Dendritic cell treated with granulocyte-macrophage colony-stimulating factor and Interleukin-4, amounts not matched to agents 40 ng/mL and 50 ng/mL, for 4 days (primary cell): ENCODE measurements around the gene SUPT6H.
"Not testable (repeated sequence)": the region's sequence is repeated elsewhere in the genome, so short reads cannot be mapped to it uniquely, and the experiment has no call there.

Experiments
- H3K27ac Mint-ChIP-seq: one replicate; pipeline ENCODE4 v1.8.0; 2022; ENCODE audit warnings: mild to moderate bottlenecking, mixed read lengths
- H3K27me3 Mint-ChIP-seq: one replicate; pipeline ENCODE4 v1.8.0; 2022; ENCODE audit warnings: mild to moderate bottlenecking, mixed read lengths
- H3K36me3 Mint-ChIP-seq: one replicate; pipeline ENCODE4 v1.8.0; 2022; ENCODE audit warnings: low read depth, mixed read lengths
- H3K4me1 Mint-ChIP-seq: one replicate; pipeline ENCODE4 v1.8.0; 2022; ENCODE audit warnings: low read depth, mixed read lengths
- H3K4me3 Mint-ChIP-seq: one replicate; pipeline ENCODE4 v1.8.0; 2022; ENCODE audit warnings: mild to moderate bottlenecking, moderate library complexity, mixed read lengths
- H3K9me3 Mint-ChIP-seq: one replicate; pipeline ENCODE4 v1.8.0; 2022; ENCODE audit warnings: mixed read lengths
- intact Hi-C: fragments of 100-400 bp; cut with micrococcal nuclease; formaldehyde crosslinking; loops from one replicate; pipeline ENCODE4 v1.15.0; 2022

The SUPT6H gene

DNA sequence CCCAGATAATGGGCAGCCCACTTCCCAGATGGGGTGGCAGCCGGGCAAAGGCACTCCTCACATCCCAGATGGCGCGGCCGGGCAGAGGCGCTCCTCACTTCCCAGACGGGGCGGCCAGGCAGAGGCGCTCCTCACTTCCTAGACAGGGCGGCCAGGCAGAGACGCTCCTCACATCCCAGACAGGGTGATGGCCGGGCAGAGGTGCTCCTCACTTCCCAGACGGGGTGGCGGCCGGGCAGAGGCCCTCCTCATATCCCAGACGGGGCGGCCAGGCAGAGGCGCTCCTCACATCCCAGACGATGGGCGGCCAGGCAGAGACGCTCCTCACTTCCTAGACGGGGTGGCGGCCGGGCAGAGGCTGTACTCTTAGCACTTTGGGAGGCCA lies 2.5 kb upstream of the SUPT6H start:
- H3K27ac Mint-ChIP-seq, intact Hi-C loops, H3K4me3 Mint-ChIP-seq, H3K9me3 Mint-ChIP-seq, H3K27me3 Mint-ChIP-seq: not testable (repeated sequence)
- Mint-ChIP-seq H3K4me1 (peaks cover 49% of the 10 kb centered on the region), H3K36me3 (peaks cover 75% of the 10 kb centered on the region)

DNA sequence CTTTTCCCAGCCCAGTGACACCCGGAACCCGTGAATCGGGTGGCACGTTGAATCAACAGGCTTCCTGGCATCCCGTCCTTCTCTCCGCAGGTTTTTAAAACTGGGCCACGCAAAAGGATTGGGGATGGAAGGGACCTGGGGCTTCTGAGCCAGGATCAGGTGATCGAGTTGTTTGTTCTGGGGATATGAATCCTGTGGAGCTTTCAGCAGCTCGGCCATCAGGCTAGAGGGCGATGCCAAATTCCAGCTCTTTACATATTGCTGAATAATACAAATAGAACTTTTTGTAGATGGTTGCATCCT lies 473 bp downstream of the SUPT6H start:
- H3K4me1 Mint-ChIP-seq, result peaks cover 58% of the 10 kb centered on the region
- peak overlapping the region; percentile 98 for H3K27ac Mint-ChIP-seq
- no peaks in the 10 kb centered on the region for H3K27me3 Mint-ChIP-seq
- H3K9me3 Mint-ChIP-seq, result no peaks in the 10 kb centered on the region
- intact Hi-C loops, result loop anchor here (5.0 kb wide), 1 partner anchor 50 kb away; the partner anchor contains the start of gene PROCA1
- H3K4me3 Mint-ChIP-seq, result peak overlapping the region; percentile 99
- H3K36me3 Mint-ChIP-seq, result peaks cover 65% of the 10 kb centered on the region

DNA sequence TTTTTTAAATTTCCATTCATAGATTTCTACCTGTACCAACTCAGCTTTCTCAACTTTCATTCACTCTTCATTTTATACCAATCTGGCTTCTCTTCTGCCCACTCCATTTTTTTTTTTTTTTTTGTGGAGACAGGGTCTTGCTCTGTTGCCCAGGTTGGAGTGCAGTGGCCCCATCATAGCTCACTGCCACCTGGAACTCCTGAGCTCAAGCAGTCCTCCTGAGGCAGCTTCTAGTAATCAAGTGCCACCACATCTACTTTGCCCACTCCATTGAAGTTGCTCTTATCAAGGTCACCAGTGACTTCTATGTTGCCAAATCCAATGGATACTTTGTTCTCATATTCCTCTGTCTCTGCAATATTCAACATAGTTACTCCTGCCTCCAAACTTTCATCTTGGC lies 1.7 kb downstream of the SUPT6H start:
- Mint-ChIP-seq H3K27ac (peak overlapping the region; percentile 98), H3K9me3 (no peaks in the 10 kb centered on the region), H3K4me1 (peaks cover 55% of the 10 kb centered on the region), H3K36me3 (peaks cover 65% of the 10 kb centered on the region), H3K4me3 (no peak overlapping the region), H3K27me3 (no peaks in the 10 kb centered on the region)
- intact Hi-C loops, result loop anchor here (5.0 kb wide), 1 partner anchor 49 kb away; the partner anchor contains the start of gene PROCA1

DNA sequence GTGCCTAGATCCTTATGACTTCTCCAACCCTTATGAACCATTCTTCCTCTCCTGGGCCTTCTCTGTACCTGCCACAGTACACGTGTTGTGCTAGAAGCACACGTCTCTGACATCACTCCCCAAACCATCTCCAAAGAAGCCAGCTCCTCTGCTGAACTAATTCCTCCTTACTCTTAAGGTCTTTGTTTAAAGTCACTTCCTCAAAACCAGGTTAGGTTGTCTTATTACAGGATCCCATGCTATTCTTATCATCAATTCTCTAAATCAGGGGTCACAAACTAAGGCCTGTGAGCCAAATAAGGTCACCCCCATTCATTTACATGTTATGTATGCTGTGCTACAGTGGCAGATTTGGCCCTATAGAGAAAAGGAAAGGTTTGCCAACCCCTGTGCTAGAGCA lies 4.0 kb downstream of the SUPT6H start:
- Mint-ChIP-seq H3K27ac (no peak overlapping the region), H3K9me3 (no peaks in the 10 kb centered on the region), H3K4me3 (no peak overlapping the region), H3K4me1 (peaks cover 40% of the 10 kb centered on the region), H3K36me3 (peaks cover 65% of the 10 kb centered on the region), H3K27me3 (no peaks in the 10 kb centered on the region)
- intact Hi-C loops, result no loop called here

DNA sequence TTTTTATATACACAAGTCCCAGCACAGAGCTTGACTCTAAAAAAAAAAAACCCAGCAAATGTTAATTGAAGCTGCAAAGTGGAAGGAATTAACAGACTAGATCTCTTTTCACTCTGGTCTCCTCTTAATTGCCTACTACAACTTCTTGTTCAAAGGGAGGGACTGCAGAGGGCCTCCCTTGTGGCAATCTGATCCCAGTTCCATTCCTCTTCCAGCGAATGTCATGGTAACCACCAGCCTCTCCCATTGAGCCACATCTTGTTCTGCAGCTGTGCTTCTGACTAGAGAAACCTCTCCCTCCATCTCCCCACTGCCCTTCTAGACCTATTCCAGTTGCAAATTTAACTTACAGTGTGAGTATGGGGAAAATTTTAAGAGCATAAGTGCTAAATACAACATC lies 5.9 kb downstream of the SUPT6H start:
- Mint-ChIP-seq H3K9me3 (no peaks in the 10 kb centered on the region), H3K27ac (no peak overlapping the region), H3K36me3 (peaks cover 71% of the 10 kb centered on the region), H3K4me3 (no peak overlapping the region), H3K4me1 (peaks cover 36% of the 10 kb centered on the region), H3K27me3 (no peaks in the 10 kb centered on the region)
- intact Hi-C loops, result no loop called here

DNA sequence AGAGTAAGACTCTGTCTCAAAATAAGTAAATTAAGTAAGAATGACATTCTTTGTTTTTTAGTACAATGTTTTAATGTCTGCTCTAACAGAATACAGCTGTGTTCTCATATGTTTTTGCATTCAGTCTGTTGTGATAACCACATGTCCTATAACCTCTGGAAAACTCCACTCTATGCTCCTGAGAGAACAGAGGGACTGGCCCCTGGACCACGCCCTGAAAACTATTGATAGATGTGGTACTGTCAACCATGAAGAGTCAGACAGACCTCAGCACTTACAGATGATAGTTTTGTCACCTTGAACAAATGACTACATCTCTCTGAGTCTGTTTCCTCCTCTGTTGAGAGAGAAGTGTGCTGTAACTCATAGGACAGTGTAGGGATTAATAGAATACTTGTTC lies 7.9 kb downstream of the SUPT6H start:
- H3K9me3 Mint-ChIP-seq, result no peaks in the 10 kb centered on the region
- H3K36me3 Mint-ChIP-seq, result peaks cover 74% of the 10 kb centered on the region
- intact Hi-C loops, result no loop called here
- H3K27me3 Mint-ChIP-seq, result no peaks in the 10 kb centered on the region
- no peak overlapping the region for H3K27ac Mint-ChIP-seq
- H3K4me1 Mint-ChIP-seq, result peaks cover 17% of the 10 kb centered on the region
- H3K4me3 Mint-ChIP-seq, result no peak overlapping the region

DNA sequence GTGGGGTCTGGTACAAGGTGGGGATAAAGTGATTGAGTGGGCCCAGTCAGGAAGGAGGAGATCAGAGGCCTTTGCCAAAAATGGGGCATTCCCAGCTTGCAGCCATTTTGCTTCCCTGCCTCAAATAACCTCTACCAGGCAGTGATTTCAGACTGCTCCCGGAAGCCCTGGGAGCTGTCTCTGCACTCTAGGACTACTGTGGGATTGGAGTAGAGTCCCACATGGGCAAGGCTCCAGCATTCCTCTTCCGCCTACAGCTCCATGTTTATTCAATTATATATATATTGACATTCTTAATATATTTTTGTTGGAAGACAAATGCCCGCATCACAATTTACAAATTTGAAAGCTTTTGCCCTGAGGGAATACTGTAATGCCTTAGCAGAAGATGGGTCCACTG lies 13.5 kb downstream of the SUPT6H start:
- H3K4me3 Mint-ChIP-seq, result no peak overlapping the region
- H3K4me1 Mint-ChIP-seq, result no peaks in the 10 kb centered on the region
- peaks cover 98% of the 10 kb centered on the region for H3K36me3 Mint-ChIP-seq
- H3K27me3 Mint-ChIP-seq, result no peaks in the 10 kb centered on the region
- intact Hi-C loops, result no loop called here
- H3K27ac Mint-ChIP-seq, result no peak overlapping the region
- H3K9me3 Mint-ChIP-seq, result no peaks in the 10 kb centered on the region

DNA sequence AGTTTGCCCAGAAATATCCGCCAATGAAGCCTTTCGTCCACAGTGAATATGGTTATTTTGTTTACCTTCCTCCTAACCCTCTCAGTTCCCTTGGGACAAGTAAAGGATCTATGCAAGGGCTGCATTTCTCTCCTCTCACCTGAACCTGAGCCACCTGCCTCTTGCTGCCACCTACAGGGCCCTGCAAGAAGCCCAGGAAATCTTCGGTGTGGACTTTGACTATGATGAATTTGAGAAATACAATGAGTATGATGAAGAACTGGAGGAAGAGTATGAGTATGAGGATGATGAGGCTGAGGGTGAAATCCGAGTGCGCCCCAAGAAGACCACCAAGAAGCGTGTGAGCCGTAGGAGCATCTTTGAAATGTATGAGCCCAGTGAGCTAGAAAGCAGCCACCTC lies 14.0 kb downstream of the SUPT6H start:
- Mint-ChIP-seq H3K36me3 (peaks cover 98% of the 10 kb centered on the region), H3K9me3 (no peaks in the 10 kb centered on the region), H3K27ac (no peak overlapping the region), H3K27me3 (no peaks in the 10 kb centered on the region), H3K4me1 (no peaks in the 10 kb centered on the region), H3K4me3 (no peak overlapping the region)
- intact Hi-C loops, result no loop called here

DNA sequence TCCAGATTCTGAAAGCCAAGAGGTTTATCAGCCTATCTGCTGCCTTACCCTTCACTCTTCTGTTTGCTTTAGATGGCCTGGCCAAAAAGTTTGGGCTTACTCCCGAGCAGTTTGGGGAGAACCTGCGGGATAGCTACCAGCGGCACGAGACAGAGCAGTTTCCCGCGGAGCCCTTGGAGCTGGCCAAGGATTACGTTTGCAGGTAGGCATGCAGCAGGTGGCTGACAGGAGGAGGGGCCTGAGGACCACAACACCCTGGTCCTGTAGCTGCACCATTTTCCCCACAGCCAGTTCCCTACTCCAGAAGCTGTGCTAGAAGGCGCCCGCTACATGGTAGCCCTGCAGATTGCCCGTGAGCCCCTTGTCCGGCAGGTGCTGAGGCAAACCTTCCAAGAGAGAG lies 20.6 kb downstream of the SUPT6H start:
- H3K36me3 Mint-ChIP-seq, result peaks cover 100% of the 10 kb centered on the region
- H3K4me3 Mint-ChIP-seq, result no peak overlapping the region
- H3K27ac Mint-ChIP-seq, result no peak overlapping the region
- intact Hi-C loops, result no loop called here
- no peaks in the 10 kb centered on the region for H3K27me3 Mint-ChIP-seq
- H3K4me1 Mint-ChIP-seq, result no peaks in the 10 kb centered on the region
- H3K9me3 Mint-ChIP-seq, result no peaks in the 10 kb centered on the region

DNA sequence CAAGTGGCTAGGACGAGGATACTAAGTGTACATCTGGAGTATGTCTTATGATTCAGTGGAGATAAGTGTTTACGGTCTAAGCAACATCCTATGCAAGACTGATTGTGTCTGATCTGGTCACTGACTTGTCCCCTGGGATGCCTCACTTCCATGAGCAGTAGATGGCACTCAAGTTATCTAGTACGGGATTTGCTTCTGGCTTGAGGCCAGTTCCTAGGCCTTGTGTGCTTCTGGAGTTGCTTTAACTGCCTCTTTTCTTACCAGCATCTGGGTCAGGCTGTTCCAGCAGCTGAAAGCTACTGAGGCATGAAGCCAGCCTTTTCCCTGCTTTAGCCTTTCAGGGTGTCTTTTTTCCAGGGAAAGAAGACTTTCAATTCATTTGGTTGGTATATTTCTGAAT lies 23.0 kb downstream of the SUPT6H start:
- Mint-ChIP-seq H3K27ac (no peak overlapping the region), H3K27me3 (no peaks in the 10 kb centered on the region), H3K4me1 (no peaks in the 10 kb centered on the region), H3K4me3 (no peak overlapping the region), H3K9me3 (no peaks in the 10 kb centered on the region), H3K36me3 (peaks cover 100% of the 10 kb centered on the region)
- intact Hi-C loops, result no loop called here

DNA sequence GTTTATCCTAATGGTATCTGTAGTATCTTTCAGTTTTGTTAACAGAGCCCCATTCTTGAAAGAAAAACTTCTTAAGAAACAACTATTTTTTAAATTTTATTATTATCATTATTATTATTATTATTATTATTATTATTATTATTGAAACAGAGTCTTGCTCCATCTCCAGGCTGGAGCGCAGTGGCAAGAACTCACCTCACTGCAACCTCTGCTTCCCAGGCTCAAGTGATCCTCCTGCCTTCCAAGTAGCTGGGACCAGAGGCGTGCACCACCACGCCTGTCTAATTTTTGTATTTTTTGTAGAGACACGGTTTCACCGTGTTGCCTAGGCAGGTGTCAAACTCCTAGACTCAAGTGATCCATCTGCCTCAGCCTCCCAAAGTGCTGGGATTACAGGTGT lies 23.4 kb downstream of the SUPT6H start:
- intact Hi-C loops, result no loop called here
- Mint-ChIP-seq H3K27ac (no peak overlapping the region), H3K9me3 (no peaks in the 10 kb centered on the region), H3K36me3 (peaks cover 100% of the 10 kb centered on the region), H3K4me3 (no peak overlapping the region), H3K27me3 (no peaks in the 10 kb centered on the region), H3K4me1 (no peaks in the 10 kb centered on the region)

DNA sequence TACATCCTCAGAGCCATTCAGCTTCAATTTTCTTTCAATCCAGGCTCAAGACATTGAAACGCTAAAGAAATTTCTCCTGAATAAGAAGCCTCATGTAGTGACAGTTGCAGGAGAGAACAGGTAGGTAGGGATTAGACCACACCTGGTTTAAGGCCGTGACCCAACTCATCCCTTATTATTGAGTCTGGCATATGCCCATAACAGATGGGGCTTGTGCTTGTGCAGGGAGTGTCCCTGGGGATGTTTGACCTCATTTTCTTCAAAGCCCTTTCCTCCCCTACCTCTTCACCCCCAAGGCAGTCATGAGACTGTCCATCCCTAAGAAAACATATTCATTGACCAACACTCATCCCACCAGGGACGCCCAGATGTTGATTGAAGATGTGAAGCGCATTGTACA lies 24.3 kb downstream of the SUPT6H start:
- no peaks in the 10 kb centered on the region for H3K27me3 Mint-ChIP-seq
- intact Hi-C loops, result no loop called here
- no peak overlapping the region for H3K27ac Mint-ChIP-seq
- H3K4me1 Mint-ChIP-seq, result no peaks in the 10 kb centered on the region
- H3K9me3 Mint-ChIP-seq, result no peaks in the 10 kb centered on the region
- H3K4me3 Mint-ChIP-seq, result no peak overlapping the region
- H3K36me3 Mint-ChIP-seq, result peaks cover 100% of the 10 kb centered on the region

DNA sequence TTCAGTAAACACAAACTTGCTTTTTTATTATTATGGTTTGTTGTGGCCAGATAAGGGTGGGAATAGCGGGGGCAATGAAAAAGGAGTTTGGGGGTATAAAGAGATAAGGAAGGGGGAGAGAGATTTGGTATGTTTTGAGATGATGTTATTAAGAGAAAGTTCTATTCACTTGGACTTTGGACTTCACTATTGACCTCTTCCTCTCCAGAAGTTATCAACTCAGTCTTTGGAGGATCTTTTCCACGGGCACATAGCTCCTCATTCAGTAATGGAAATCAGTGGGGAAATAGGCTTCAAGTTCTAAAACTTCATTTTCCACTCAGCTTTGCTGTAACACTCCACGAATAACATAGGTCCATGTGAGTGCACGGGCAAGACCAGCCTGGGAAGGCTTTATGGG lies 26.5 kb downstream of the SUPT6H start:
- Mint-ChIP-seq H3K36me3 (peaks cover 100% of the 10 kb centered on the region), H3K27ac (no peak overlapping the region)
- intact Hi-C loops, result no loop called here

DNA sequence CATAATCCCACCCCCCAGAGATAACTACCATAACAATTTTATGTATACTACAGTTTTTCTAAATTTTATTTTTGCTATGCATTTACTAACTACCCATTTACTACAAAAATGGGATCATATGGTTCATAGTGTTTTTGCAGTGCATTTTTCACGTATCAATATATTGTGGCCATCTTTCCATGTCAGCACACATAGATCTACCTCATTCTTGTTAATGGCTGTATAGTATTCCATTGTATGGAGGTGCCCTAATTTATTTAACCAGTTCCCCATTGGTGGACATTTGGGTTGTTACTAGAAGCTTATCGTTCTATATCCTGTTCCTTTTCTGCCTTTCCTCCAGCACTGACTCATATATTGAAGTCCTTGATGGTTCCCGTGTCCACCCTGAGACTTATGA lies 27.0 kb downstream of the SUPT6H start:
- Mint-ChIP-seq H3K4me3 (no peak overlapping the region), H3K27me3 (no peaks in the 10 kb centered on the region), H3K9me3 (no peaks in the 10 kb centered on the region), H3K27ac (no peak overlapping the region), H3K36me3 (peaks cover 100% of the 10 kb centered on the region), H3K4me1 (no peaks in the 10 kb centered on the region)
- intact Hi-C loops, result no loop called here

More for the DNA sequence above, 26.5 kb downstream of the SUPT6H start:
- H3K4me1 Mint-ChIP-seq, result no peaks in the 10 kb centered on the region
- no peaks in the 10 kb centered on the region for H3K9me3 Mint-ChIP-seq
- H3K27me3 Mint-ChIP-seq, result no peaks in the 10 kb centered on the region
- H3K4me3 Mint-ChIP-seq, result no peak overlapping the region

DNA sequence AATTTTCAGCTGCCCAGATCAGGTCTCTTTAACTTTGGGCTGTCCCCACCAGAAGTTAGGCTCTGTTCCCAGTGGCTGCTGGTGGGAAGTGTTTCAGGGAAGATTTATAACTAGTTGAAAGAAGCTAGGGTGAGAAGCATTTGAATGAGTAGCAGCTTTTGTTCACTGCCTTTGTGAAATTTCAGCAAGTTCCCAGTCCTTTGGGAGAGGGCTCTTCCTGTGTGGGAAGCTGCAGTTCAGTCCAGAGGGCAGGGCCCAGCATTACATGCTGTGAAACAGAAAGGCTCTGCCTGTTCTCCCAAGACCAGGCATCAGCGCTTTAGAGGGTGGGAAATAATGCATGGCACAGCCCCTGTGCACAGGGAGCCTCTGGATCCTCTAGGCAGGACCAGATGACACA lies 31.9 kb downstream of the SUPT6H start:
- Mint-ChIP-seq H3K9me3 (no peaks in the 10 kb centered on the region), H3K36me3 (peaks cover 100% of the 10 kb centered on the region), H3K4me3 (no peak overlapping the region), H3K27ac (no peak overlapping the region), H3K27me3 (no peaks in the 10 kb centered on the region), H3K4me1 (no peaks in the 10 kb centered on the region)
- intact Hi-C loops, result no loop called here
